ENCODE data around the gene NEB. TPM values are rescaled to one million over a fixed set of nuclear protein-coding genes. Genes with fewer than 3 reads are reported as not detected.
A peak's percentile ranks its signal among the peaks of the same experiment; 100 is the strongest.

Gene NEB
- total and polyA plus RNA-seq, 2 donors (not counting 1 experiment from before 2014, with no cell fraction given), result 3.6 to 4.6 TPM

DNA sequence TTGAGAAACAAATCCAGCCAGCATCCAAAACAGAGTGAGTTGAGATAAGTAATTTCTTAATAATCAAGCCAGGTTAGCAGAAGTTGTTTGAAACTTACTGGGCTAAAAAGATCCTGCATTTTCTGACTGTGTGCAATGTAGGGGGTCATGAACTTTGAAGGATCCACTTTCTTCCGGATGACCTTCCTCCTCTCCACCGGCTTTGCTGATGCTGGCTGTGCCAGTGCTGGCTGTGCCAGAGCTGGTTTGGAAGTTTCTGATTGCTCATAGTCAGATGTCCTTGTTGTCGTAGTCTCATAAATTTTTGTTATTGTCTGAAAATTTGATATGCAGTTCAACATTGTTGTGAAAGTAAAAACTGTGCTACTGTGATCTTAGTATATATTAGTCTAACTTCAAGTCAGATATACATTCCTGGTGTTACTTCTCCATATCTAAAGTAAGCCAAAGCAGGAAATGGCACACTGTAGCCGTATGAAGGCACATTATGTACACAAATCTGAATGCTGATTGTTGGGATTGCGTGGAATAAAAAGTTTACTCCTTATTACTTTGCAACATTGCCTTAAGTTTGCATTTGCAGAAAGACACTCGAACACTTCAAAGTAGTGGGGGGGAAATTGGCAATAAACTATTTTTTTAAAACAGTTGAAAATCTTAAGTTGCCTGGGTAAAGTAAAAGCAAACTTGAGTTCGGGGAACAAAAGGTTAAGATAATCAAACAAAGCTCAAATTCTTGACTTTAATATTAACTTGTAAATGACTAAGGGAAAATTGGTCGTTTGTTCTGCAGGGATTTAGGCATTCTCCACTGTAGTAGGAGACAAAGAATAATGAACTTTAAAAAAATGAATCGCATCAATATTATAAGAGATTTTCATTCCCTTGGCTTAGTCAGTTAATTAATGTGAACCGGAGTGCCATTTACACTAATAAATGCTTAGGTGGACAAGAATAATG is 6.4 kb downstream of the NEB start:
- Histone ChIP-seq H3K9ac (ENCODE audit: low read length) (no peak overlapping the region), H3K4me1 (ENCODE audit: control insufficient read depth in 2 of 2, insufficient read depth in 2 of 2, low read length in 2 of 2) (peaks cover 27 to 28% of the 10 kb centered on the region in 2 donors), H3K36me3 (replicated peaks in 1 of 2; ENCODE audit: control extremely low read depth in 1 of 2, control insufficient read depth in 1 of 2, extremely low read depth in 1 of 2, insufficient read depth in 2 of 2, low read length in 1 of 2) (no peaks in the 10 kb centered on the region), H3K27ac (ENCODE audit: low read length in 2 of 2) (no peak overlapping the region), H3K4me2 (replicated peaks; ENCODE audit: low read depth, low read length, poor library complexity, severe bottlenecking) (no peak overlapping the region), H3K9me3 (ENCODE audit: control extremely low read depth in 1 of 3, control insufficient read depth in 2 of 3, insufficient read depth in 1 of 3, low read length in 2 of 3) (no peaks in the 10 kb centered on the region), H3K27me3 (replicated peaks in 1 of 4; ENCODE audit: control extremely low read depth in 1 of 4, control insufficient read depth in 3 of 4, insufficient read depth in 4 of 4, low read length in 3 of 4) (no peaks in the 10 kb centered on the region), H2AFZ (ENCODE audit: insufficient read depth, low read depth, low read length, poor library complexity, severe bottlenecking) (no peak overlapping the region), H3K4me3 (ENCODE audit: control extremely low read depth in 1 of 5, extremely low read depth in 1 of 5, insufficient read depth in 1 of 5, low read depth in 2 of 5, low read length in 4 of 5) (no peak overlapping the region), H4K20me1 (ENCODE audit: control insufficient read depth, insufficient read depth, low read length, poor library complexity, severe bottlenecking) (no peaks in the 10 kb centered on the region), H3K79me2 (ENCODE audit: control insufficient read depth, insufficient read depth, low read length) (no peaks in the 10 kb centered on the region)
- WGBS (ENCODE audit: insufficient coverage), result 100% methylated on average over 1 of the region's 10 CpGs
- no peak for TF ChIP-seq EZH2 (IDR thresholded peaks at IDR 0.05; ENCODE audit: borderline replicate concordance, insufficient read depth, low read depth, low read length, poor library complexity, severe bottlenecking)
- TF ChIP-seq, protein P1, sequence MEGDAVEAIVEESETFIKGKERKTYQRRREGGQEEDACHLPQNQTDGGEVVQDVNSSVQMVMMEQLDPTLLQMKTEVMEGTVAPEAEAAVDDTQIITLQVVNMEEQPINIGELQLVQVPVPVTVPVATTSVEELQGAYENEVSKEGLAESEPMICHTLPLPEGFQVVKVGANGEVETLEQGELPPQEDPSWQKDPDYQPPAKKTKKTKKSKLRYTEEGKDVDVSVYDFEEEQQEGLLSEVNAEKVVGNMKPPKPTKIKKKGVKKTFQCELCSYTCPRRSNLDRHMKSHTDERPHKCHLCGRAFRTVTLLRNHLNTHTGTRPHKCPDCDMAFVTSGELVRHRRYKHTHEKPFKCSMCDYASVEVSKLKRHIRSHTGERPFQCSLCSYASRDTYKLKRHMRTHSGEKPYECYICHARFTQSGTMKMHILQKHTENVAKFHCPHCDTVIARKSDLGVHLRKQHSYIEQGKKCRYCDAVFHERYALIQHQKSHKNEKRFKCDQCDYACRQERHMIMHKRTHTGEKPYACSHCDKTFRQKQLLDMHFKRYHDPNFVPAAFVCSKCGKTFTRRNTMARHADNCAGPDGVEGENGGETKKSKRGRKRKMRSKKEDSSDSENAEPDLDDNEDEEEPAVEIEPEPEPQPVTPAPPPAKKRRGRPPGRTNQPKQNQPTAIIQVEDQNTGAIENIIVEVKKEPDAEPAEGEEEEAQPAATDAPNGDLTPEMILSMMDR (IDR thresholded peaks at IDR 0.05), result no peak
- ChIA-PET CTCF (interaction anchor here (1.3 to 2.0 kb wide), 4 partner anchors 38 to 78 kb away, joined by 4 to 11 read pairs (median 6); no protein-coding TSS in a partner anchor), POLR2A (interaction anchor here (0.7 to 1.0 kb wide), 2 partner anchors 25 to 39 kb away, joined by 3 to 5 read pairs; no protein-coding TSS in a partner anchor)
- intact Hi-C loops (cut with micrococcal nuclease), result no loop called here
- Mint-ChIP-seq H3K27ac (peak overlapping the region; percentile 53), H3K27me3 (no peaks in the 10 kb centered on the region), H3K4me1 (peaks cover 35% of the 10 kb centered on the region), H3K4me3 (no peak overlapping the region), H3K9me3 (ENCODE audit: insufficient read depth) (no peaks in the 10 kb centered on the region)
- no peak for DNase-seq
- ATAC-seq (ENCODE audit: low read depth), result no peak

DNA sequence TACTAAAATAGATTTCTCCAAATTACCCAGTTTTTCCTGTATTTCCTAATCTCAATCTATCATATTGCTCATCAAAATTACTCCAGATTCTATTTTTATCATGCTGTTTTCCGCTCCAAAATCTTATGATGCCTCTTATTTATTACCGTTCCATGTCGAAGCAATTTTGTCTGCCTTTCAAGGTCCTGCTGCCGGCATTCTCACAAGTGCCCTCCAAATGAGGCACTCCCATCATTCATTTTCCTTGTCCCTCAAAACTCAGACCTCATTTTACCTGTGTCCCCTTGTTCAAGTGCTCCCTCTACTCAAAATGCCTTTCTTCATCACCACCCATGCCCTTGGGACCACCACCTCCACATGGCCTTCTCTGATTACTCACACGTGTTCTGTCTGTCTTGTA is 13.1 kb downstream of the NEB start:
- Histone ChIP-seq H4K20me1 (ENCODE audit: control insufficient read depth, insufficient read depth, low read length, poor library complexity, severe bottlenecking) (no peaks in the 10 kb centered on the region), H3K27ac (ENCODE audit: low read length in 2 of 2) (no peak overlapping the region), H3K4me1 (ENCODE audit: control insufficient read depth in 2 of 2, insufficient read depth in 2 of 2, low read length in 2 of 2) (no peaks in the 10 kb centered on the region), H3K9ac (ENCODE audit: low read length) (no peak overlapping the region), H3K4me3 (ENCODE audit: control extremely low read depth in 1 of 5, extremely low read depth in 1 of 5, insufficient read depth in 1 of 5, low read depth in 2 of 5, low read length in 4 of 5) (no peak overlapping the region), H3K79me2 (ENCODE audit: control insufficient read depth, insufficient read depth, low read length) (no peaks in the 10 kb centered on the region), H3K9me3 (ENCODE audit: control extremely low read depth in 1 of 3, control insufficient read depth in 2 of 3, insufficient read depth in 1 of 3, low read length in 2 of 3) (no peaks in the 10 kb centered on the region), H3K4me2 (replicated peaks; ENCODE audit: low read depth, low read length, poor library complexity, severe bottlenecking) (no peak overlapping the region), H2AFZ (ENCODE audit: insufficient read depth, low read depth, low read length, poor library complexity, severe bottlenecking) (no peak overlapping the region), H3K27me3 (replicated peaks in 1 of 4; ENCODE audit: control extremely low read depth in 1 of 4, control insufficient read depth in 3 of 4, insufficient read depth in 4 of 4, low read length in 3 of 4) (no peaks in the 10 kb centered on the region), H3K36me3 (replicated peaks in 1 of 2; ENCODE audit: control extremely low read depth in 1 of 2, control insufficient read depth in 1 of 2, extremely low read depth in 1 of 2, insufficient read depth in 2 of 2, low read length in 1 of 2) (no peaks in the 10 kb centered on the region)
- H3K9me3 Mint-ChIP-seq (ENCODE audit: insufficient read depth), result no peaks in the 10 kb centered on the region
- CTCF ChIA-PET, result no interaction called here
- H3K27ac Mint-ChIP-seq, result no peak overlapping the region
- intact Hi-C loops (cut with micrococcal nuclease), result no loop called here
- WGBS (ENCODE audit: insufficient coverage), result 98% methylated on average over 4 of the region's 5 CpGs
- no peak for DNase-seq
- H3K27me3 Mint-ChIP-seq, result no peaks in the 10 kb centered on the region
- no peak for ATAC-seq (ENCODE audit: low read depth)
- peaks cover 9% of the 10 kb centered on the region for H3K4me1 Mint-ChIP-seq
- H3K4me3 Mint-ChIP-seq, result no peak overlapping the region
- POLR2A ChIA-PET, result no interaction called here
- TF ChIP-seq EZH2 (IDR thresholded peaks at IDR 0.05; ENCODE audit: borderline replicate concordance, insufficient read depth, low read depth, low read length, poor library complexity, severe bottlenecking), result no peak
- TF ChIP-seq, protein P1 (IDR thresholded peaks at IDR 0.05), result no peak
